Measurements from ENCODE around the gene LEMD2.

- no peak for TF ChIP-seq CTCF (IDR thresholded peaks at IDR 0.05)
- no peak for TF ChIP-seq JUN (IDR thresholded peaks at IDR 0.05)
- TF ChIP-seq KDM1A (IDR thresholded peaks at IDR 0.05; ENCODE audit: low read depth), result no peak
- no peak for TF ChIP-seq POLR2AphosphoS2 (conservative IDR thresholded peaks at IDR 0.05; ENCODE audit: low read length)
- no peak for TF ChIP-seq RFX5 (IDR thresholded peaks at IDR 0.05)
Measured at GRCh38 chr6:33812669-33813068, 23.7 kb upstream of the LEMD2 start.

Data from A549 (cell line).